Measurements from ENCODE around the gene CSF2.

CSF2 gene

GRCh38 chr5:132053483-132053882, 20.1 kb upstream of the CSF2 start:
- H3K4me3 ChIP-seq (ENCODE audit: control insufficient read depth, low read depth, low read length), result no peak overlapping the region
- TF ChIP-seq, protein P1, sequence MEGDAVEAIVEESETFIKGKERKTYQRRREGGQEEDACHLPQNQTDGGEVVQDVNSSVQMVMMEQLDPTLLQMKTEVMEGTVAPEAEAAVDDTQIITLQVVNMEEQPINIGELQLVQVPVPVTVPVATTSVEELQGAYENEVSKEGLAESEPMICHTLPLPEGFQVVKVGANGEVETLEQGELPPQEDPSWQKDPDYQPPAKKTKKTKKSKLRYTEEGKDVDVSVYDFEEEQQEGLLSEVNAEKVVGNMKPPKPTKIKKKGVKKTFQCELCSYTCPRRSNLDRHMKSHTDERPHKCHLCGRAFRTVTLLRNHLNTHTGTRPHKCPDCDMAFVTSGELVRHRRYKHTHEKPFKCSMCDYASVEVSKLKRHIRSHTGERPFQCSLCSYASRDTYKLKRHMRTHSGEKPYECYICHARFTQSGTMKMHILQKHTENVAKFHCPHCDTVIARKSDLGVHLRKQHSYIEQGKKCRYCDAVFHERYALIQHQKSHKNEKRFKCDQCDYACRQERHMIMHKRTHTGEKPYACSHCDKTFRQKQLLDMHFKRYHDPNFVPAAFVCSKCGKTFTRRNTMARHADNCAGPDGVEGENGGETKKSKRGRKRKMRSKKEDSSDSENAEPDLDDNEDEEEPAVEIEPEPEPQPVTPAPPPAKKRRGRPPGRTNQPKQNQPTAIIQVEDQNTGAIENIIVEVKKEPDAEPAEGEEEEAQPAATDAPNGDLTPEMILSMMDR (IDR thresholded peaks at IDR 0.05; ENCODE audit: control insufficient read depth, insufficient read depth, low read depth, low read length, missing control alignments), result no peak
- no peak for DNase-seq (ENCODE audit: low read depth)

GRCh38 chr5:132054031-132054696, 19.4 kb upstream of the CSF2 start:
- H3K4me3 ChIP-seq (ENCODE audit: control insufficient read depth, low read depth, low read length), result no peak overlapping the region
- TF ChIP-seq, protein P1 (IDR thresholded peaks at IDR 0.05; ENCODE audit: control insufficient read depth, insufficient read depth, low read depth, low read length, missing control alignments), result no peak
- DNase-seq (ENCODE audit: low read depth), result no peak

- TF ChIP-seq, protein P1 (IDR thresholded peaks at IDR 0.05; ENCODE audit: control insufficient read depth, insufficient read depth, low read depth, low read length, missing control alignments), result no peak
- H3K4me3 ChIP-seq (ENCODE audit: control insufficient read depth, low read depth, low read length), result no peak overlapping the region
- DNase-seq (ENCODE audit: low read depth), result no peak
Observed at GRCh38 chr5:132054697-132055440, 18.7 kb upstream of the CSF2 start.

DNA sequence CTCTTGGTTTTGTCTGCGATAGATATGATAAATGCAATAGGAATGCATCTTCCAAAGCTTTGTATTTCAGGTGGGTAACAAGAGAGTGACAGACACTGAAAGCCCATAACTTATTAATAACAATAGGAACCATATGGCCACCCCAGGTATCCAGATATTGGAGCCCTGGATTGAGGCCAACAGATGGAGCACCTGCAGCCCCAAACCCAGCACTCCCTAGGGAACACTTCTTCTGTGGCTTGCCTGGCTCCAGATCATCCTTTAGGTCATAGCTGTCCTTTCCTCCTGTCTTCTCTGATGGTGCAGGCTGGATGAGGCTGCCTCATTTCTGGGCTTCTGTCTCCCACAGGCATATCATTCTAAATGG, 18.2 kb upstream of the CSF2 start:
- H3K4me3 ChIP-seq (ENCODE audit: control insufficient read depth, low read depth, low read length), result no peak overlapping the region
- TF ChIP-seq, protein P1 (IDR thresholded peaks at IDR 0.05; ENCODE audit: control insufficient read depth, insufficient read depth, low read depth, low read length, missing control alignments), result no peak
- DNase-seq (ENCODE audit: low read depth), result no peak

GRCh38 chr5:132055808-132056609, 17.6 kb upstream of the CSF2 start:
- no peak overlapping the region for H3K4me3 ChIP-seq (ENCODE audit: control insufficient read depth, low read depth, low read length)
- no peak for DNase-seq (ENCODE audit: low read depth)
- TF ChIP-seq, protein P1 (IDR thresholded peaks at IDR 0.05; ENCODE audit: control insufficient read depth, insufficient read depth, low read depth, low read length, missing control alignments), result no peak

- TF ChIP-seq, protein P1 (IDR thresholded peaks at IDR 0.05; ENCODE audit: control insufficient read depth, insufficient read depth, low read depth, low read length, missing control alignments), result no peak
- DNase-seq (ENCODE audit: low read depth), result no peak
- no peak overlapping the region for H3K4me3 ChIP-seq (ENCODE audit: control insufficient read depth, low read depth, low read length)
Observed at GRCh38 chr5:132056610-132057497, 16.7 kb upstream of the CSF2 start.
